ENCODE data around the gene CNDP2. TPM values are rescaled to one million over a fixed set of nuclear protein-coding genes. Genes with fewer than 3 reads are reported as not detected.

CNDP2 gene
- total and polyA plus RNA-seq, 2 donors (not counting 1 experiment from before 2014, with no cell fraction given): 121 to 182 TPM

GRCh38 chr18:74459889-74460288 lies 36.3 kb upstream of the CNDP2 start:
- H3K27me3 ChIP-seq (replicated peaks in 1 of 4; ENCODE audit: control extremely low read depth in 1 of 4, control insufficient read depth in 3 of 4, insufficient read depth in 4 of 4, low read length in 3 of 4): peaks cover 0 to 44% (median 3%) of the 10 kb centered on the region in 4 experiments
- POLR2A ChIA-PET: no interaction called here
- H3K9ac ChIP-seq (ENCODE audit: low read length): no peak overlapping the region
- peaks cover 7 to 9% of the 10 kb centered on the region in 2 donors for H3K4me1 ChIP-seq (ENCODE audit: control insufficient read depth in 2 of 2, insufficient read depth in 2 of 2, low read length in 2 of 2)
- no peaks in the 10 kb centered on the region for H3K9me3 ChIP-seq (ENCODE audit: control extremely low read depth in 1 of 3, control insufficient read depth in 2 of 3, insufficient read depth in 1 of 3, low read length in 2 of 3)
- H3K4me2 ChIP-seq (replicated peaks; ENCODE audit: low read depth, low read length, poor library complexity, severe bottlenecking): no peak overlapping the region
- TF ChIP-seq, protein P1, sequence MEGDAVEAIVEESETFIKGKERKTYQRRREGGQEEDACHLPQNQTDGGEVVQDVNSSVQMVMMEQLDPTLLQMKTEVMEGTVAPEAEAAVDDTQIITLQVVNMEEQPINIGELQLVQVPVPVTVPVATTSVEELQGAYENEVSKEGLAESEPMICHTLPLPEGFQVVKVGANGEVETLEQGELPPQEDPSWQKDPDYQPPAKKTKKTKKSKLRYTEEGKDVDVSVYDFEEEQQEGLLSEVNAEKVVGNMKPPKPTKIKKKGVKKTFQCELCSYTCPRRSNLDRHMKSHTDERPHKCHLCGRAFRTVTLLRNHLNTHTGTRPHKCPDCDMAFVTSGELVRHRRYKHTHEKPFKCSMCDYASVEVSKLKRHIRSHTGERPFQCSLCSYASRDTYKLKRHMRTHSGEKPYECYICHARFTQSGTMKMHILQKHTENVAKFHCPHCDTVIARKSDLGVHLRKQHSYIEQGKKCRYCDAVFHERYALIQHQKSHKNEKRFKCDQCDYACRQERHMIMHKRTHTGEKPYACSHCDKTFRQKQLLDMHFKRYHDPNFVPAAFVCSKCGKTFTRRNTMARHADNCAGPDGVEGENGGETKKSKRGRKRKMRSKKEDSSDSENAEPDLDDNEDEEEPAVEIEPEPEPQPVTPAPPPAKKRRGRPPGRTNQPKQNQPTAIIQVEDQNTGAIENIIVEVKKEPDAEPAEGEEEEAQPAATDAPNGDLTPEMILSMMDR (IDR thresholded peaks at IDR 0.05): no peak
- no peak for TF ChIP-seq EZH2 (IDR thresholded peaks at IDR 0.05; ENCODE audit: borderline replicate concordance, insufficient read depth, low read depth, low read length, poor library complexity, severe bottlenecking)
- Mint-ChIP-seq H3K9me3 (ENCODE audit: insufficient read depth) (no peaks in the 10 kb centered on the region), H3K27me3 (peaks cover 22% of the 10 kb centered on the region), H3K27ac (no peak overlapping the region), H3K4me1 (peaks cover 7% of the 10 kb centered on the region), H3K4me3 (no peak overlapping the region)
- no peak for ATAC-seq (ENCODE audit: low read depth)
- no peaks in the 10 kb centered on the region for H4K20me1 ChIP-seq (ENCODE audit: control insufficient read depth, insufficient read depth, low read length, poor library complexity, severe bottlenecking)
- H3K79me2 ChIP-seq (ENCODE audit: control insufficient read depth, insufficient read depth, low read length): no peaks in the 10 kb centered on the region
- no peaks in the 10 kb centered on the region for H3K36me3 ChIP-seq (replicated peaks in 1 of 2; ENCODE audit: control extremely low read depth in 1 of 2, control insufficient read depth in 1 of 2, extremely low read depth in 1 of 2, insufficient read depth in 2 of 2, low read length in 1 of 2)
- H3K4me3 ChIP-seq (ENCODE audit: control extremely low read depth in 1 of 5, extremely low read depth in 1 of 5, insufficient read depth in 1 of 5, low read depth in 2 of 5, low read length in 4 of 5): no peak overlapping the region
- CTCF ChIA-PET: no interaction called here
- H2AFZ ChIP-seq (ENCODE audit: insufficient read depth, low read depth, low read length, poor library complexity, severe bottlenecking): no peak overlapping the region
- no peak for DNase-seq
- 66% methylated on average over 4 of the region's 7 CpGs for WGBS (ENCODE audit: insufficient coverage)
- no peak overlapping the region for H3K27ac ChIP-seq (ENCODE audit: low read length in 2 of 2)
- intact Hi-C loops (cut with micrococcal nuclease): no loop called here

GRCh38 chr18:74460825-74461224 lies 35.3 kb upstream of the CNDP2 start:
- Histone ChIP-seq H3K4me2 (replicated peaks; ENCODE audit: low read depth, low read length, poor library complexity, severe bottlenecking) (no peak overlapping the region), H2AFZ (ENCODE audit: insufficient read depth, low read depth, low read length, poor library complexity, severe bottlenecking) (no peak overlapping the region), H4K20me1 (ENCODE audit: control insufficient read depth, insufficient read depth, low read length, poor library complexity, severe bottlenecking) (no peaks in the 10 kb centered on the region), H3K4me1 (ENCODE audit: control insufficient read depth in 2 of 2, insufficient read depth in 2 of 2, low read length in 2 of 2) (peaks cover 7 to 9% of the 10 kb centered on the region in 2 donors), H3K36me3 (replicated peaks in 1 of 2; ENCODE audit: control extremely low read depth in 1 of 2, control insufficient read depth in 1 of 2, extremely low read depth in 1 of 2, insufficient read depth in 2 of 2, low read length in 1 of 2) (no peaks in the 10 kb centered on the region), H3K9ac (ENCODE audit: low read length) (no peak overlapping the region), H3K4me3 (ENCODE audit: control extremely low read depth in 1 of 5, extremely low read depth in 1 of 5, insufficient read depth in 1 of 5, low read depth in 2 of 5, low read length in 4 of 5) (no peak overlapping the region), H3K9me3 (ENCODE audit: control extremely low read depth in 1 of 3, control insufficient read depth in 2 of 3, insufficient read depth in 1 of 3, low read length in 2 of 3) (no peaks in the 10 kb centered on the region), H3K79me2 (ENCODE audit: control insufficient read depth, insufficient read depth, low read length) (no peaks in the 10 kb centered on the region), H3K27ac (ENCODE audit: low read length in 2 of 2) (no peak overlapping the region), H3K27me3 (replicated peaks in 1 of 4; ENCODE audit: control extremely low read depth in 1 of 4, control insufficient read depth in 3 of 4, insufficient read depth in 4 of 4, low read length in 3 of 4) (peaks cover 0 to 38% (median 2%) of the 10 kb centered on the region in 4 experiments)
- Mint-ChIP-seq H3K27ac (no peak overlapping the region), H3K9me3 (ENCODE audit: insufficient read depth) (no peaks in the 10 kb centered on the region), H3K4me3 (no peak overlapping the region), H3K27me3 (peaks cover 25% of the 10 kb centered on the region), H3K4me1 (peaks cover 7% of the 10 kb centered on the region)
- intact Hi-C loops (cut with micrococcal nuclease): no loop called here
- DNase-seq: no peak
- ATAC-seq (ENCODE audit: low read depth): no peak
- POLR2A ChIA-PET: no interaction called here
- CTCF ChIA-PET: no interaction called here
- WGBS (ENCODE audit: insufficient coverage): 100% methylated on average over 4 of the region's 7 CpGs
- no peak for TF ChIP-seq EZH2 (IDR thresholded peaks at IDR 0.05; ENCODE audit: borderline replicate concordance, insufficient read depth, low read depth, low read length, poor library complexity, severe bottlenecking)
- TF ChIP-seq, protein P1 (IDR thresholded peaks at IDR 0.05): no peak

Measured in B cell (primary cell).